Glomerular visceral epithelial cell (primary cell): ENCODE measurements around the gene DEXI.
"Not testable (repeated sequence)": the region's sequence is repeated elsewhere in the genome, so short reads cannot be mapped to it uniquely, and the experiment has no call there.

Experiments used
- DNase-seq: peaks from one replicate; pipeline ENCODE4 v3.0.0-alpha.2; 2016; ENCODE audit errors: extremely low spot score

Gene DEXI

GRCh38 chr16:10941935-10942351, 325 bp downstream of the DEXI start:
- DNase-seq = not testable (repeated sequence)

DNA sequence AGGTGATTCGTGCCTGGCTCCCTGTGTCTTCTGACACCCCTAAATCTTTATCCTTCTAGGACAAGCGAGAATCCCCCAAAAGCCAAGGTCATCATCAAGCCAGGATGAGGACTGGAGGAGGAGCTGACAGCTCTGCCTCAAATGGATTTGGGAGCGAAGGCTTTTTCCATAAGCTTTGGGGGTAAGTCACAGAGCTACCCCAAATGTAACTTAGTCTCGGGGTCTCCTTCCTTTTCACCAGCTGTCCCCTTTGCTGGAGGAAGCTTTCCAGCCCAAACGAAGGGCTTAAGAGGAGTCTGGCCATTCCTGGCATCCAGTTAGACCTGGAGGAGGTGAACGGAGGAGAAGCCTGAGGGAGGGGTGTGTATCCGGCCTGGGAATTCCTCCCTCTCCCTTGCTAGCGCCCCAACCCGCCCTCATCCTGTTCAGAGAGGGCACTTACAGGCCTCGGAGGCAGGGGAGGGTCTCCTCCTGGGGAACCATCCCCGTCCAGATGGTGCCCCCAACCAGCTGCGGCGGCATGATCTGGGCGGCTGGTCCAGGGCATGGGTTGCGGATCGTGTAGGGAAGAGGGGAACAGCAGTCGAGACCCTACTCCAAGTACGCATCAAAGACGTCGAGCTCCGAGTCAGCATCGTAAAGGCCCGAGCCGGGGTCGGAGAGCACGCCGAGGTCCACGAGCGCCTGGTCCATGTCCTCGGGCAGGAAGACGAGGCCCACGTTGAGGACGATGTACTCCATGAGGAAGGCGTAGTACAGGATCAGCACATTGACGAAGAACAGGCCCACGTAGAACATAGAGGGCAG, 938 bp downstream of the DEXI start:
- no peak for DNase-seq

DNA sequence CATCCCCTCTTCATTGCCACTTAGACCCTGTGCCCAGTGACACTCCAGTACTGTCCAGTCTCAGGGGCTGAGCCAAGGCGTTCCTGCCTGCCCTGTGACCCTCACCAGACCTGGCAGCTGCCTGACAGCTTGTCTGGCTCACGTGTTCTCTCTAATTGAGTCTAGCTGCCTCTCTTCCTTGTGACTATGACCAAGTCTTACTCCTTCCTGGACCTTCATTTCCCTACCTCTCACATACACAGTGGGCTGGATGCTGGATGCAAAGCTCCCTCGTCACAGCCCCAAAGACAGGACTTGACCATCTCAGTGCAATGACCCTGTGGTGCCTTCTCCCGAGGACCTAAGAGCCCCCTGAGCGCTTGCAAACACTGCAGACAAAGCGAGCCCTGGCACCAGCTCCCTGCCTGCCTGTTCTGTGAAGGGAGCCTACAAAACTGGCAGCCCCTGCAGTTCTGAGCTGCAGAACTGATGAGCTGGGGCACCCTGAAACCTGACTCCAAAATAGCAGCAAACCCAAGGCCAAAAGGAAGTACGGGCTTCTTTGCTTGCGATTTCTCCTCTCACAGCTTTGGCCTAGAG, 1.7 kb downstream of the DEXI start:
- DNase-seq = no peak

DNA sequence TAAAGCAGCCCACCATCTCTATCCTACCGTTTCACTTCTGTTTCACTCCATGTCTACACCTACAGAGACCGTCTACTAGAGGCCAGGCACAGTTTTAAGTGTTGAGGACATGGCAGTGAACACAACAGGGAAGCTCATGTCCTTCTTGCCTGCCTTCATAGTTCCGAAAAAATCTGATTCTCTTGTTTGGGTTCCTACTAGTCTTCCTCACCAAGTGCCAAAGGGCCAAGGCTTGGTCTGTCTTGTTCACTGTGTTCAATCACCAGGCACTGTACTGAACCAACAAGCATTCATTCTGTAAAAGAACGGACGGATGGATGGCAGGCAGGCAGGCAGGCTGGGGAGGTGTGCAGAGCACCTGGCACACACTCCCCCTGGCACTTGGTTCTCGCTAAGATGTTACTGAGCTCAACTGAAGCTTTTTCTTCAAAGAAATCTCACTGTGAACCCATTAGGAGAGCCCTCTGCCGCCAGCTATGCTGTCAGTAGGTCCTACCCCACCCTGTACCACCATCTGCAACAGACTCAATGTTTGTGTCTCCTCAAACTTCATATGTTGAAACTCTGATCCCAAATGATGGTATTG, 2.5 kb downstream of the DEXI start:
- DNase-seq = no peak

DNA sequence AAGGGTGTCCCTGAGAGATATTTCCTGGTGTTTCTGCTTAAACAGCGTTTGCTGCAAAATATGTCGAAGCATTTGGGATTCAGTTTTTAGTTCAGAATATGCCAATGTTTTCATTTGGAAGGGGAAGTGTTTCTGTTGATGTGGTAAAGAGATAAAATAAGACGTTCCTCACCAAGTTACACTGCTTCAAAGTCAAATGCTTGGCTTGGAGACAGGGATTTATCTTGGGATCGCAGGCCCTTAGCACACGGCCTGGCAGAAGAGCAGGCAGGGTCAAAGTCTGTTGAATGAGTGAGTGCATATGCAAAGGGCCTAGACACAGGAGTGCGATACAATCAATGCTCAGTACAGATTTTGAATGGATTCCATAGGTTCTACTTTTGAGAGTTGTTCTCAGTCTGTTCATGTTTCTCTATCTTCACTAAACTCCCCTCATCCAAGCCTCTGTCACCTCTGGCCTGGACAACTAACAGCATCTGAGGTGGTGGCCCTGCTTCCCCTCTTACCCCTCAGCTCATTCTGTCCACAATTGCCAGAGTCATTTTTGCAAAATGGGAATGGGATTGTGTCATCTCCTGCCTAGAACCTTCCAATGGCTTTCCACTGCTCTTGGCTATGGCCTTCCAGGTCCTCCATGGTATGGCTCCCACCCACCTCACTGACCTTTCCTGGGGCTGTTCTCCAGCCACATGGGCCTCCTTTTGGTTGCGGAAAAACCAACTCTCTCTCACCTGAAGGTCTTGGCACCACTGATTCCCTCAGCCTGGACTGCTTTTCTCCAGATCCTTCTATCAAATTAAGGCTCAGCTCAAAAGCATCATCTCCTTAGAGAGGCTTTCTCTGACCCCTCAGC, 3.2 kb downstream of the DEXI start:
- DNase-seq = no peak

- no peak for DNase-seq
Measured at GRCh38 chr16:10938321-10938720, 3.9 kb downstream of the DEXI start.

DNA sequence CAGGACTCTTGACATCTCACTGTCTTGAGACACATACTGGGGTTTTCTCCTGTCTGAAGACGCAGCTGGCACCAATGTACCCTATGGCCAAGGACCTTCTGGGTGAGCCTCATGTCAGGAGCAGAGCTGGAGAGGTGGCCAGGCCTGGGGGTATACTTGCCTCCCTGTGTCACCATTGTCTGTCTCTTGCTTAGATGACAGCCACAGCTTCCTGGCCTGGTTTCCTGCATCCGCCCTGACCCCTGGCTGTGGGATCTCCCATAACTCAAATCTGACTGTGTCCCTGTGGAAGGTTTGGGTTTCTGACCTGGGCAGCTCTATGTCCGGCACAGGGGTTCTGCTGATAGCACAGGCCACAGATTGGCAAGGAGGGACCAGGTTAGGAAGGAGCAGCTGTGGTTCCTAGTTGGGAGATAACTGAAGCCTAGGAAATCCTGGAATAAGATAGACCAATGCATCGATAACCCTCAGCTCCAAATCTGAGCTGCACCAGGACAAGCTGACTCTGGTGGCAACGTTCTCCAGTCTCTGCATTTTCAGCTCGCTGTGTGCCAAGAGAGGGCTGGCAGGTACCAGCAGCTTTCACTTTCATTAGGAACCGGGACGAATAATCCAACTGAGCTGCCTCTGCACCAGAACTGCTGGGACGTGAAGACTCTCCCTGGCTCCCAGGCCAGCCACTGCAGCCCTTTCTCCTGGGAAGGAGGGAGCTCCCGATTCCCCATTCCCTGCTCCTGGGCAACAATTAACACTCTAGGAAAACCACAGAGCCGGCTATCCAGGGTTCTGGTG, 5.0 kb downstream of the DEXI start:
- DNase-seq = no peak

DNA sequence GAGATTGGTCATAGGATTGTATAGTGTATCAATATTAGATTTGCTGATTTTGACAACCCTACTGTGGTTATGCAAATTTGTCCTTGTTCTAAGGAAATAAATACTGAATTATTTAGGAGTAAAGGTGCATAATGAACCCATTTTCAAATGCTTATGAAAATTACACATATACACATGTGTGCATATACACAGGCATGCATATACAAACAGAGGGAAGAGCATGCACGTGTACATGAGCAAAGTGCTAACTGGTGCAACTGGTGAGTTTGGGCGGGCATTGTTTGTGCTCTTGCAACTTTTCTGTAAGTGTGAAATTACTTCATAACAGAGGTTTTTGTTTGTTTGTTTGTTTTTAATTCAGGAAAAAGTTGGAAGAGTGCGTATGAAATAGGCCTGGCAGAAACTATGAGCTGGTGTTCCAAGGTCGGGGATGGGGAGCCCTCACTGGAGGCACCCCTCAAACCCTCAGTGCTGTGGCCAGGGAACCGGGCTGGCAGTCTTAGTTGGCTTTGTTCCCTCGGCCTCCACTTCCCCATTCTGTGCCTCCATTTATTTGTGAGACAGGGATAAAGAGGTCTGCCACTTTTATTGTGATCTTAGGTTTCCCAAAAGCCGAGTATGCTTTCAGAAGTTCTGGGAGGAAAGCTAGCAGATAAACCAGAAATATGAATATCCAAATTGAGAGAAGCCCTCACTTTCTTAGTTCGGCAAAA, 5.8 kb downstream of the DEXI start:
- DNase-seq = no peak

DNA sequence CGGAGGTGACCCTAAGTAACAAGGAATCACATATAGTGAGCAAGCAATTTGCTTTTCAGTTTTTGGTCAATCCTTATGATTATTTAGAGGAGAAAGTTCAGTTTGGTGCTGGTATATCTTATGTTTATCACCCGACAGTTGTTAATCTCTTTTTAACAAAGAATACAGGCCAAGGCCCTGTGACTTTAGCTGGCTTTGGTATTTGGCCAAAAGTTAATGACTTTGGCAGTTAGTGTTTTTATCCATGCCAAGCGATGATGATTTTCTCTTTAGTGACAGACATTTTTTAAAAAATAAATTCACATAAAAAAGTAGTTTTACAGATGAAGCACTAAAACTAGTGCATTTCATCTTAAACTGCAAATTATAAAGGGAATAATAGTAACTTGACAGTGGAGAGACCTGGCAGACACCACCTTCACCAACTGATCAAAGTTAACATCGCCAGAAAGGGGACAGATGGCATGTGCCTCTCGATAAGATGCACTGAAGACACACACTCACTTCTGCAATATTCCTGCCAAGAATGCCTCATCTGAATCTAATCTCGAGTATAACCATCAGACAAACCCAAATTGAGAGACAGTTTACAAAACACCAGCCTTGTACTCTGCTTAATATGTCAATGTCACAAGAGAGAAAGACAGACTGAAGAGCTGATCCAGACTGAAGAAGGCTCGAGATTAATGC, 6.9 kb downstream of the DEXI start:
- no peak for DNase-seq

- no peak for DNase-seq
Measured at GRCh38 chr16:10934325-10935107, 7.8 kb downstream of the DEXI start.

- no peak for DNase-seq
Measured at GRCh38 chr16:10933865-10934264, 8.4 kb downstream of the DEXI start.

DNA sequence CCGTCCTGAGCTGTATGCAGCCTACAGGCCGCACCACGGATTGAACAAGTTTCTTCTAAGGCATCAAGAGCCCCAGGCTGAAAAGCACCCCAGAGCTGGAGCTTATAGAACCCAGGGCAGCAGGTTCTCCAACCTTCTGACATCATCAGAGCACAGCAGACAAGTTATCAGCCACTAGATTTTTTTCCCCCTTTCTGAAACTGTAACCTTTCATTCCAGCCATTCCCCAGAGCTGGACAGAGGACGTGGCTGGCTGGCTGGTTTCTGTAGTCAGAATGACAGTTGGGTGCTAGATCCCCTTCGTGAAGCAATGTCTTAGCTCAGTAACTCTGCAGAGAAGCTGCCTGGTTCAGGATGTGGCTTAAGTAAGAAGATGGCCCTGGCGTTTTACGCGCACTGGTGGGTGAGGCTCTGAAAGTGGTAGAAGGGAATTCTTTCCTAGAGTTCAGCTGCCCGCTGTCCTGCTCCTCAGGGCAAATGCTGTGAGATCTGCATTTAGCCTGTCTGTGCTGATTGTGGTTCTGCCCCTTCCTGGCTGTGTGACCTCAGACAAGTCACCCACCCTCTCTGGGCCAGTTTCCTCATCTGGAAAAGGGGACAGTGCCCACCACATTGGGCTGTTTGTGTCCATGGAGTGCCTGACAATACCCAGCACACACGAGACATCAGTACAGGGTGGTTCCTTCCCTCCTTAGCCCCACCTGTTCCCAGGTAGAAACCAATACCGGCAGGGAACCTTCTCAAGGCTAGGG, 9.1 kb downstream of the DEXI start:
- no peak for DNase-seq

- no peak for DNase-seq
Measured at GRCh38 chr16:10931977-10932632, 10.2 kb downstream of the DEXI start.

DNA sequence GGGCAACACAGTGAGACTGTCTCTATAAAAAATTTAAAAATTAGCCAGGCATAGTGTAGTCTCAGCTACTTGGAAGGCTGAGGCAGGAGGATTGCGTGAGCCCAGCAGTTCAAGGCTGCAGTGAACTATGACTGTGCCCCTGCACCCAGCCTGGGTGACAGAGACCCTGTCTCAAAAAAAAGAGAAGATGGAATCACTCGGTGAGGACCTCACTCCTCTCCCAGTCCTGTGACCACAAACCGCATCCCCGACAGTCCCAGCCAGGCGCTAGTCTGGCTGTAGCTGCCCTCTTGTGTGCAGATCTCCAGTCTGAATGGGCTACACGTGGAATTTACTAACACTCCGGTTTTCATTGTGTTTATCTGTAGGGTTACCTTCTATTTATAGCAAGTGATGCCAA, 11.1 kb downstream of the DEXI start:
- DNase-seq = no peak

DNA sequence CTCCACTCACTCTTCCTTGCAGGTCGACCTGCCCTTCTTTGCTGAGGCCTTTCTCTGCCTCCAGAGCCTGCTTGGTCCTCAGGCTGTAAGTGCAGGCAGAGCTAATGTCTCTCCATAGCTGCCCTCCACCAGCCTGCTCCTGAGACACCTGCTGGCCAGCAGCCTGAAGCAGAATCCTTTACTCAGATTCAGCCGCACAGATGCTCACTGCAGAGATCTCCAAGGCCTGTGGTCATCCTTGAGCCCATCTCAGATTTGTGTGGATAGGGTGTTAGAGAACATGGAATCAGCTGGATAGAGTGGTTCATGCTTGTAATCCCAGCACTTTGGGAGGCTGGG, 11.5 kb downstream of the DEXI start:
- no peak for DNase-seq

DNA sequence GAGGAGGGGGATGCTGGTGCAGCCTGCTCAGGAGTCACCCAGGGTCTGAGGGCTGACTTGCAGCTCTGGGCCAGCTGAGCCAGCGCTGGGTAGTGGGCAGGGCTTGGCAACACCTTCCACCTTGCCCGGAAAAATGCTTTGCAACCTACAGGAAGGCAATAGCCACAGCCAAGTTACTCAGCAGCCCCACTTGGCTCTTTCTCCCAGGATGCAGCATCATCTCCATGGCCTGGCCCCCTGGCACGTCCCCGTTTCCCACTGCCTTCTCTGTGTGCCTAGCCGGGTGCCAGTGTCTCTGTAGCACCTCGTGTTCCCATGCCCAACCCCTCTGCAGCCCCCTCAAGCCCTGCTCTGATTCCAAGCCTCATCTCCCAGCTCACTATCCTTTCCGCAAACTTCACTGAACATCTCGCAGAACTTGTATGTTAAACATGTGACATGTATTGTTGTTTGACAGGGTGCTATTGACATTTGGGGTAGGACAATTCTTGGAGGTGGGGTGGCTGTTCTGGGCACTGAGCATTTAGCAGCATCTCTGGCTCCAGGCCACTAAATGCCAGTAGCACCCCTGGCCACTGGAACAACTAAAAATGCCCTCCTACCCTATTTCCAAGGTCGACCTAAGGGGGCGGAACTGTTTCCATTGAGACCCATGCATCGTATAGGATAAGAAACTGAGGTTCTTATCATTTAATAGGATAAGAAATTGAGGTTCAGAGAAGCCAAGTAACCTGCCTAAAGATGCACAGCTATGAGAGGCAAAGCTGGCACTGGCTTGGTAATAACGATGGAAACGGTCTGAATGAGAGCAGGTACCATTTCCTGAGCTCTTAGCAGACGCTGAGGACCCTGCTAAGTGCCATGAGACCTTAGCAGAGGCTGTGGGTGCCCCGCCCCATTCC, 12.2 kb downstream of the DEXI start:
- no peak for DNase-seq

GRCh38 chr16:10929097-10929496, 13.2 kb downstream of the DEXI start:
- DNase-seq = not testable (repeated sequence)
